OCI-LY3 (cell line): Measurements from ENCODE around the gene CXorf38.

Experiments used
- H2AFZ ChIP-seq: fragments of 200-600, 300-600 bp; shearing (Covaris generic); 2 replicates; pipeline ENCODE4 v1.6.0; 2014; ENCODE audit warnings: antibody characterized with exemption, low read depth, low read length
- H3K27ac ChIP-seq: fragments of 200-600, 300-600 bp; sonication (generic); 2 replicates; pipeline ENCODE4 v1.5.1; 2014; ENCODE audit warnings: mild to moderate bottlenecking, low read length, moderate library complexity, mixed read lengths
- H3K27me3 ChIP-seq: fragments of 200-600, 300-600 bp; sonication (generic); 2 replicates; pipeline ENCODE4 v1.6.1; 2014; ENCODE audit warnings: low read depth, low read length, mixed read lengths
- H3K36me3 ChIP-seq: fragments of 200-600, 300-600 bp; sonication (generic); replicated peaks from 2 replicates; pipeline ENCODE3; 2014; ENCODE audit warnings: low read depth, low read length, mixed read lengths
- H3K4me1 ChIP-seq: fragments of 300-600, 200-600 bp; sonication (generic); 2 replicates; pipeline ENCODE4 v1.6.1; 2014; ENCODE audit warnings: low read length, mixed read lengths
- H3K4me2 ChIP-seq: fragments of 200-600, 300-600 bp; sonication (generic); 2 replicates; pipeline ENCODE4 v1.6.1; 2014; ENCODE audit warnings: low read length, mixed read lengths
- H3K4me3 ChIP-seq: fragments of 300-600, 200-600 bp; sonication (generic); 2 replicates; pipeline ENCODE4 v1.5.1; 2014; ENCODE audit warnings: antibody characterized with exemption, mild to moderate bottlenecking, low read length, moderate library complexity
- H3K79me2 ChIP-seq: fragments of 300-600, 200-600 bp; shearing (Covaris generic); 2 replicates; pipeline ENCODE4 v1.6.1; 2014; ENCODE audit warnings: mild to moderate bottlenecking, low read length, mixed read lengths
- H3K9ac ChIP-seq: fragments of 300-600, 200-600 bp; shearing (Covaris generic); 2 replicates; pipeline ENCODE4 v1.6.0; 2014; ENCODE audit warnings: mild to moderate bottlenecking, low read length, moderate library complexity
- H3K9me3 ChIP-seq: fragments of 200-600, 300-600 bp; shearing (Covaris generic); 2 replicates; pipeline ENCODE4 v1.6.1; 2014; ENCODE audit warnings: low read length, mixed read lengths; ENCODE audit not compliant: insufficient read depth
- H4K20me1 ChIP-seq: fragments of 200-600, 300-600 bp; sonication (generic); 2 replicates; pipeline ENCODE4 v1.6.1; 2016; ENCODE audit warnings: low read length, mixed read lengths; ENCODE audit not compliant: insufficient read depth
- CTCF ChIP-seq: fragments of 200-600, 300-600 bp; sonication (generic); IDR thresholded peaks from 2 replicates; pipeline ENCODE4 v1.5.1; 2014; ENCODE audit warnings: antibody characterized with exemption, low read length, low read depth
- EZH2phosphoT487 ChIP-seq: fragments of 200-600 bp; shearing (Covaris generic); IDR thresholded peaks from 2 replicates; pipeline ENCODE4 v1.6.1; 2018; ENCODE audit warnings: antibody characterized with exemption, mixed run types, low read depth

CXorf38 gene, protein sequence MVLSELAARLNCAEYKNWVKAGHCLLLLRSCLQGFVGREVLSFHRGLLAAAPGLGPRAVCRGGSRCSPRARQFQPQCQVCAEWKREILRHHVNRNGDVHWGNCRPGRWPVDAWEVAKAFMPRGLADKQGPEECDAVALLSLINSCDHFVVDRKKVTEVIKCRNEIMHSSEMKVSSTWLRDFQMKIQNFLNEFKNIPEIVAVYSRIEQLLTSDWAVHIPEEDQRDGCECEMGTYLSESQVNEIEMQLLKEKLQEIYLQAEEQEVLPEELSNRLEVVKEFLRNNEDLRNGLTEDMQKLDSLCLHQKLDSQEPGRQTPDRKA

DNA sequence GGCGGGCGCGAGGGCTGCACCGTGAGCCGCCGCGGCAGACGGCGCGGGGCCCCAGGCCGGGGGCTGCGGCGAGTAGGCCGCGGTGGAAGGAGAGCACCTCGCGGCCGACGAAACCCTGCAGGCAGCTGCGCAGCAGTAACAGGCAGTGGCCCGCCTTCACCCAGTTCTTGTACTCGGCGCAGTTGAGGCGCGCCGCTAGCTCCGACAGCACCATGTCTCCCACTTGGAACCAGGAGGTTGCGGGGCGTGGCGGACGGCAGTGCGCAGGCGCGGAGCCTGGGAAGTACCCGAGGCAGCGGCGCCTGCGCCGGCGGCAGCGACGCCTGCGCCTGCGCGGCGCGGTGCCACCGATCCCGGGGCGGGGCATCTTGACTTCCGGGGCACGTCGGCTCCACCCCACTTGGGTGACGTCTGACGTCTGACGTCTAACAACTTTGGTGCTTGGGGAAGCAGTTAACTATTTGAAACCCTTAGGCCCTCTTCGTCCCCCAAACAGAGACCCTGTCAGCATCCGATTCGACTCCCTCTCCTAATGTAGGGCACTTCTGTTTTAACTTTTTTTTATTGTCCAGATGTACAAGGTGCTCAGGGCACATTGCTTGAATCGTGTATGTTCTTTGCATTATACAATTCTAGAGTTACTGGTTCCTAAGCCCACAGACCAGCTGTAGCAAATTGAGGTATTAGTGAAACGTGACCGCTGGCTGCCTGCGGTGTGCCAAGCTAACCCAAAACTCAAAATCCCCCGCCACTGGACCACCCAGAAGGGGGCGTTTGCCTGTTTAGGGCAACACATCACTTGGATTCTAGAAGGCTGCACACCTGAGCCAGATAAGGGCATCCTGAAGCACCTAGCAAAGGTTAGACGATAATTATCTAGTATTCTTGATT, at the start of gene CXorf38:
Gene CXorf38 (minus strand): TSS at position 255 of the 891 bp plus-strand sequence. CDS start 41 bp downstream, at position 214.
- no peaks in the 10 kb centered on the region for H3K27me3 ChIP-seq
- peak within 1 kb of the TSS; percentile 89 for H3K9ac ChIP-seq
- peak; percentile 18; the same call in 1 of the 2 replicates for TF ChIP-seq CTCF
- TF ChIP-seq EZH2phosphoT487, result no peak
- H3K9me3 ChIP-seq, result no peaks in the 10 kb centered on the region
- H3K27ac ChIP-seq, result peak within 1 kb of the TSS; percentile 80
- no peak within 1 kb of the TSS for H2AFZ ChIP-seq
- H3K36me3 ChIP-seq, result peaks cover 10% of the 10 kb centered on the region
- peaks cover 46% of the 10 kb centered on the region for H3K79me2 ChIP-seq
- H3K4me2 ChIP-seq, result peak within 1 kb of the TSS; percentile 96
- H4K20me1 ChIP-seq, result peaks cover 15% of the 10 kb centered on the region
- peak within 1 kb of the TSS; percentile 99 for H3K4me3 ChIP-seq
- H3K4me1 ChIP-seq, result peaks cover 38% of the 10 kb centered on the region

- Histone ChIP-seq H3K36me3 (peaks cover 57% of the 10 kb centered on the region), H2AFZ (no peak overlapping the region), H4K20me1 (no peaks in the 10 kb centered on the region), H3K9ac (no peak overlapping the region), H3K4me3 (no peak overlapping the region), H3K27ac (no peak overlapping the region), H3K9me3 (no peaks in the 10 kb centered on the region), H3K27me3 (no peaks in the 10 kb centered on the region), H3K4me2 (no peak overlapping the region), H3K79me2 (no peaks in the 10 kb centered on the region), H3K4me1 (peaks cover 6% of the 10 kb centered on the region)
- TF ChIP-seq CTCF (no peak), EZH2phosphoT487 (no peak)
Observed at GRCh38 chrX:40694802-40695201, 47.4 kb upstream of the CXorf38 start.

GRCh38 chrX:40688929-40689328, 41.6 kb upstream of the CXorf38 start:
- Histone ChIP-seq H3K27ac (no peak overlapping the region), H3K27me3 (no peaks in the 10 kb centered on the region), H3K79me2 (no peaks in the 10 kb centered on the region; the same call in 1 of the 2 replicates), H3K36me3 (peaks cover 42% of the 10 kb centered on the region), H4K20me1 (no peaks in the 10 kb centered on the region), H3K4me2 (no peak overlapping the region), H3K4me1 (peaks cover 27% of the 10 kb centered on the region), H3K9me3 (no peaks in the 10 kb centered on the region), H2AFZ (no peak overlapping the region), H3K9ac (no peak overlapping the region), H3K4me3 (no peak overlapping the region)
- no peak for TF ChIP-seq CTCF

DNA sequence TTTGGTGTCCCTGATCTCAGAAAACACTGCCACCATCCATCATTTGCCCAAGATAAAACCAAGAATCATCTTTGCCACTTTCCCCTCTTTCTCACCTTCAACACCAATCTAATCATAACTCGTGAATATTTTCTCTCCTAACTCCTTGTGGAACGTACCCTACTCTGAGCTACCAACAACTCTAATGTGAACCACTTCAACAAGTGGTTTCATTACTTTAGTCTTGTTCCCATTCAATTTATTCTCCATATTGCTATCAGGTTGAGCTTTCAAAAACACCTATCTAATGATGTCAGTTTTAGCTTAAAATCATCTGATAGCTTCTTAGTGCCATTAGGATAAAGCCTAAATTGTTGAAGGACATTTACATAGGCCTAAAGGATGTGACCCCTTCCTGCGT, 39.8 kb upstream of the CXorf38 start:
- peaks cover 31% of the 10 kb centered on the region for H3K4me1 ChIP-seq
- H3K36me3 ChIP-seq, result peaks cover 39% of the 10 kb centered on the region
- H2AFZ ChIP-seq, result no peak overlapping the region
- TF ChIP-seq CTCF, result no peak
- TF ChIP-seq EZH2phosphoT487, result no peak
- no peak overlapping the region for H3K4me3 ChIP-seq
- no peaks in the 10 kb centered on the region; the same call in 1 of the 2 replicates for H3K79me2 ChIP-seq
- no peaks in the 10 kb centered on the region for H4K20me1 ChIP-seq
- no peaks in the 10 kb centered on the region for H3K27me3 ChIP-seq
- no peak overlapping the region for H3K4me2 ChIP-seq
- no peak overlapping the region for H3K27ac ChIP-seq
- no peak overlapping the region for H3K9ac ChIP-seq
- H3K9me3 ChIP-seq, result no peaks in the 10 kb centered on the region
